Spleen (tissue), 7 donors: Measurements from ENCODE around the gene COL27A1.

ENCODE experiments used
- POLR2A ChIP-seq, 3 donors: fragments of 450-650 bp; IDR thresholded peaks; one replicate each; pipeline ENCODE4 v1.5.1; 2017; ENCODE audit warnings: antibody characterized with exemption in 3 of 3, mild to moderate bottlenecking in 1 of 3
- TF ChIP-seq, protein P1 (sequence below), 11 experiments: fragments of 200-600 bp in 7 of 11; fragments of 450-650 bp in 4 of 11; sonication (generic) in 4 of 11; IDR thresholded peaks in 8 of 11; conservative IDR thresholded peaks in 3 of 11; 1 replicate in 7 of 11; 2 replicates in 4 of 11; pipeline versions ENCODE4 v1.4.0 to v1.8.0; 2016 to 2021; ENCODE audit warnings: antibody characterized with exemption in 11 of 11, inconsistent platforms in 4 of 11, mild to moderate bottlenecking in 1 of 11
- donor health status: DM: no; HTN: no; CAD: no; lungs with moderate emphysema.
- donor health status: DM: no; HTN: no; CAD: no.
- donor health status: DM: no; HTN: no; CAD: no.

DNA sequence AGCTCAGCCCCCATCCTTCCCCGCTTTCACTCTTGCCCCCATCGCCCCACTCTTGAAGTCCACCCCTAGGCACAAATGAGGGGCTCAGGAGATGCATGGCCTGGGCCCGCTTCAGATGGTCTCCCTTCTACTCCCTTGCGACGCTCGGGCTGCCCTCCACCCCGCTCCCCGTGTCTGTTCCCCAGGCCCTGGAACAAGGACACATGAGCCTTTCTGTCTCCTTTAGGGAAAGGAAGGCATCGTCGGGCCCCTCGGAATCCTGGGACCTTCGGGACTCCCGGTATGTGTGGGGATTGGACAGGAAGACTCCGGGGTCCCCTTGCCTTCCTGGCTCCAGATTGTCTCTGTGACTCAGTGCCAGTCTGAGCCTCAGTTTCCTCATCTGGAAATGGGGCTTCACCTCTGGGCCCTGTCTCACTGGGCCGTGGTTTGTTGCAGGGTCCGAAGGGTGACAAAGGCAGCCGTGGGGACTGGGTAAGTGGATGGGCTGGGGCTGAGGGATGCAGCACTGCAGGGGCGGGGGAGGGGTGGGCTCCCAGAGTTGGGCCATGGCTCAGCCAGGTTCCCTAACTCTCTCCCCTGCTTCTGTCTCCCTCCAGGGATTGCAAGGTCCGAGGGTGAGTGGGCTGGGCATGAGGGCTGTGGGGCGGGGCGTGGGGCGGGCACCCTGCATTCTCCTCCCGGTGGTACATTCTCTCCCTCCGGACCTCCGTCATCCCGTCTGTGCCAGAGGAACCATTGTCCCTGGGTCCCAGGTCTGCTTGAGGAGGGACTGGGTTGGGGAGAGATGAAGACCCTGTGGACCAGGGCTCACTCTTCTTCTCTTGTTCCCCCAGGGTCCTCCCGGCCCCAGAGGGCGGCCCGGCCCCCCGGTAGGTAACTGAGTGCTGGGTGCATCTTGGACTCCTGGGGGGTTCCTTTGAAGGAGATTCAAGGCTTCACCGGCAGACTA, 145.8 kb downstream of the COL27A1 start:
- TF ChIP-seq, protein P1, sequence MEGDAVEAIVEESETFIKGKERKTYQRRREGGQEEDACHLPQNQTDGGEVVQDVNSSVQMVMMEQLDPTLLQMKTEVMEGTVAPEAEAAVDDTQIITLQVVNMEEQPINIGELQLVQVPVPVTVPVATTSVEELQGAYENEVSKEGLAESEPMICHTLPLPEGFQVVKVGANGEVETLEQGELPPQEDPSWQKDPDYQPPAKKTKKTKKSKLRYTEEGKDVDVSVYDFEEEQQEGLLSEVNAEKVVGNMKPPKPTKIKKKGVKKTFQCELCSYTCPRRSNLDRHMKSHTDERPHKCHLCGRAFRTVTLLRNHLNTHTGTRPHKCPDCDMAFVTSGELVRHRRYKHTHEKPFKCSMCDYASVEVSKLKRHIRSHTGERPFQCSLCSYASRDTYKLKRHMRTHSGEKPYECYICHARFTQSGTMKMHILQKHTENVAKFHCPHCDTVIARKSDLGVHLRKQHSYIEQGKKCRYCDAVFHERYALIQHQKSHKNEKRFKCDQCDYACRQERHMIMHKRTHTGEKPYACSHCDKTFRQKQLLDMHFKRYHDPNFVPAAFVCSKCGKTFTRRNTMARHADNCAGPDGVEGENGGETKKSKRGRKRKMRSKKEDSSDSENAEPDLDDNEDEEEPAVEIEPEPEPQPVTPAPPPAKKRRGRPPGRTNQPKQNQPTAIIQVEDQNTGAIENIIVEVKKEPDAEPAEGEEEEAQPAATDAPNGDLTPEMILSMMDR (IDR thresholded peaks at IDR 0.05 in 8 of 11, conservative IDR thresholded peaks at IDR 0.05 in 3 of 11) = no peak
- TF ChIP-seq POLR2A (IDR thresholded peaks at IDR 0.05) = no peak
